ENCODE measurements around the gene SLC12A2. TPM values are rescaled to one million over a fixed set of nuclear protein-coding genes. Genes with fewer than 3 reads are reported as not detected.

Gene SLC12A2
- total and polyA plus RNA-seq, 11 donors, result 2.8 to 24.1 (median 14.8) TPM

DNA sequence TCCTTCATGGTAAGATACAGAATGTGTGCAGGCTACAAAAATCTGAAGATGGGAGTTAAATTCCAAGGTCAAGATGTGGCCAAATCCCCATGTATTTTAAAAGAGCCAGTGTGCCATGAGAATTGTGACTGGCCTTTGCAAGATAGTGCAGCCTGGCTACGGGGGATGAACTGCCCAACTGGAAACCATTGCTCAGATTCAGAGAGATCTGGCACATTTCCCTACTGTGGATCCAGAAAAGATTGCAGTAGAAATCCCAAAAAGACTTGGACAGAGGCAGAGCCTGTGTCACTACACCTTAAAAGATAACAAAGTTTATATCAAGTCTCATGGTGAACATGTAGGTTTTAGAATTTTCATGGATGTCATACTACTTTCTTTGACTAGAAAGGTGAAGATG, 26.2 kb downstream of the SLC12A2 start:
- DNase-seq, result no peak
- Histone ChIP-seq H3K4me3 (no peak overlapping the region), H3K36me3 (peaks cover 0 to 23% (median 18%) of the 10 kb centered on the region in 9 donors), H3K27me3 (no peaks in the 10 kb centered on the region), H3K27ac (no peak overlapping the region), H3K4me1 (peaks cover 0 to 17% (median 2%) of the 10 kb centered on the region in 12 donors), H3K9me3 (peaks cover 0 to 5% (median 0%) of the 10 kb centered on the region in 12 donors)
- TF ChIP-seq CTCF (IDR thresholded peaks at IDR 0.05), result no peak
- TF ChIP-seq POLR2A (IDR thresholded peaks at IDR 0.05), result no peak
- no peak for ATAC-seq
- WGBS, 4 donors, result 85 to 91% (median 86%) methylated on average over 1 of the region's 1 CpG
- intact Hi-C loops (cut with DNase I), result no loop called here

DNA sequence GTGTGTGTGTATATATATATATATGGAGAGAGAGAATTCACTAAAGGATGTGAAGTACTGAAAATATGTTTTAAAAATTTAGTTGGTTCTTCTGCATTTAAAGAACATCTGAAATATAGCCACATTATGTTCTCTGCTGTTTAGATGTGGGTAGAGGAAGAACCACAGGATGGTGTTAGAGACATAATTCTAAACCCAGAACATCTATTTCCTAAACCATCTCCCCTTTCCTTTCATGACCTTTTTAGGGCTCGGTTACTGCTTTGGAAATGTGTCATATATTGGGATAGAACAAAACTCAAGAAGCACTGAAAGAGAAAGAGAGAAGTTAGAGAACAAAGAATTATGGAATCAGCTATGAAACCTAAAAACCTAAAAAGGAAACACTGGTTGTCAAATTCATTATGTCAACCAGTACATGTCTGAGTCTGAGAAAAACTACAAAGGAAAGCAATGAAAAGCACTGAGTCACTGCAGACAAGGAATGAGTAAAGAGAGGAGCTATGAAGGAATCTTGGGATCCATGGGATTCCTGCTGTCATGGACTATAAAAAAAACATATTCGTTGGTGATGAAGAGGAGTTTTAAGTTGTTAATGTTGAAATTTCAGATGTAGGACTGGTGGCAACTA, 28.4 kb downstream of the SLC12A2 start:
- no peak for ATAC-seq
- no peak for TF ChIP-seq POLR2A (IDR thresholded peaks at IDR 0.05)
- no peak for TF ChIP-seq CTCF (IDR thresholded peaks at IDR 0.05)
- no peak overlapping the region for H3K27ac ChIP-seq
- 73 to 88% (median 81%) methylated on average over 2 of the region's 2 CpGs for WGBS, 4 donors
- H3K9me3 ChIP-seq, result peaks cover 0 to 5% (median 0%) of the 10 kb centered on the region in 12 donors
- H3K36me3 ChIP-seq, result peaks cover 2 to 44% (median 39%) of the 10 kb centered on the region in 9 donors
- intact Hi-C loops (cut with DNase I), result no loop called here
- no peak for DNase-seq
- H3K4me1 ChIP-seq, result no peaks in the 10 kb centered on the region
- no peak overlapping the region for H3K4me3 ChIP-seq
- no peaks in the 10 kb centered on the region for H3K27me3 ChIP-seq

DNA sequence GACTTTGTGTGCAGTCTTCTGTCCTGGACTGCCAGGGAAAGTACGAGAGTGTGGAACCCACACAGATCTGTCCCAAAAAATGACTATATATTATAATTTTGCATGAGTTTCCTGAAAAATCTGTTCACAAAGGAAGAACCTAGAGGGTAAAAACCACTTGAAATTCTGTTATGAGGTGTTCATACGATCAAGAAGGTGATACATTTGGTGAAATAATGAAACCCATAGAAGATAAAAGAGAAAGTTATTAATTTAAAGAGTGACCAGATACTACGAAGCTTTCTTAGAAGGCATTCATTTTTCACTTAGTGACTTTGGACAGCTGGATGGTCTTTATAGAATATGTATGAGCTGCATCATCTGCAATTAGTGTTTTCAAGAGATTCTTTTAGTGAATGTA, 32.9 kb downstream of the SLC12A2 start:
- H3K27ac ChIP-seq, result no peak overlapping the region
- ATAC-seq (no peak), DNase-seq (no peak)
- no peaks in the 10 kb centered on the region for H3K4me1 ChIP-seq
- 96 to 98% (median 96%) methylated on average over 3 of the region's 3 CpGs for WGBS, 4 donors
- intact Hi-C loops (cut with DNase I), result no loop called here
- peaks cover 0 to 14% (median 6%) of the 10 kb centered on the region in 12 donors for H3K9me3 ChIP-seq
- H3K4me3 ChIP-seq, result no peak overlapping the region
- TF ChIP-seq POLR2A (IDR thresholded peaks at IDR 0.05), result no peak
- no peak for TF ChIP-seq CTCF (IDR thresholded peaks at IDR 0.05)
- H3K27me3 ChIP-seq, result no peaks in the 10 kb centered on the region
- H3K36me3 ChIP-seq, result peaks cover 2 to 68% (median 48%) of the 10 kb centered on the region in 9 donors

DNA sequence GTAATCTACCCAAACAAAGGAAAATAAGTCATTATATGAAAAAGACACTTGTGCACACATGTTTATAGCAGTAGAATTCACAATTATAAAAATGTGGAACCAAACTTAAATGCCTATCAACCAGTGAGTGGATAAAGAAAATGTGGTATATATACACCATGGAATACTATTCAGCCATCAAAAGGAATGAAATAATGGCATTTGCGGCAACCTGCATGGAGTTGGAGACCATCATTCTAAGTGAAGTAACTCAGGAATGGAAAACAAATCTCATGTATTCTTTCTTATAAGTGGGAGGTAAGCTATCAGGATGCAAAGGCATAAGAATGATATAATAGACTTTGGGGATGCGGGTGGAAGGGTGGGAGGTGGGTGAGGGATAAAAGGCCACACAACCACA, 34.6 kb downstream of the SLC12A2 start:
- H3K36me3 ChIP-seq, result peaks cover 2 to 61% (median 43%) of the 10 kb centered on the region in 9 donors
- H3K4me3 ChIP-seq, result no peak overlapping the region
- peaks cover 0 to 14% (median 6%) of the 10 kb centered on the region in 12 donors for H3K9me3 ChIP-seq
- 90 to 98% (median 94%) methylated on average over 2 of the region's 2 CpGs for WGBS, 4 donors
- H3K27ac ChIP-seq, result no peak overlapping the region
- no peaks in the 10 kb centered on the region for H3K27me3 ChIP-seq
- no peaks in the 10 kb centered on the region for H3K4me1 ChIP-seq
- no peak for ATAC-seq
- intact Hi-C loops (cut with DNase I), result no loop called here
- DNase-seq, result no peak
- no peak for TF ChIP-seq CTCF (IDR thresholded peaks at IDR 0.05)
- no peak for TF ChIP-seq POLR2A (IDR thresholded peaks at IDR 0.05)
